Osteoblast (primary cell): Measurements from ENCODE around the gene MAN1C1. TPM values are rescaled to one million over a fixed set of nuclear protein-coding genes. Genes with fewer than 3 reads are reported as not detected.

Experiments used
- DNase-seq: peaks from one replicate; pipeline ENCODE4 v3.0.0; 2011; ENCODE audit warnings: low spot score, mixed read lengths; ENCODE audit not compliant: insufficient read length; ENCODE audit errors: missing footprints
- H2AFZ ChIP-seq: 2 replicates; pipeline ENCODE4 v1.6.0; 2011; ENCODE audit warnings: mild to moderate bottlenecking, low read length
- H3K27ac ChIP-seq: 2 replicates; pipeline ENCODE4 v1.5.1; 2011; ENCODE audit warnings: mild to moderate bottlenecking, low read depth, low read length, moderate library complexity
- H3K27me3 ChIP-seq: 2 replicates; pipeline ENCODE4 v1.6.0; 2012; ENCODE audit warnings: mild to moderate bottlenecking, control low read depth, inconsistent platforms, low read length, moderate library complexity; ENCODE audit not compliant: insufficient read depth
- H3K36me3 ChIP-seq: 2 replicates; pipeline ENCODE4 v1.5.1; 2011; ENCODE audit warnings: mild to moderate bottlenecking, low read length, control low read depth, moderate library complexity; ENCODE audit not compliant: insufficient read depth
- H3K4me1 ChIP-seq: 2 replicates; pipeline ENCODE4 v1.5.1; 2011; ENCODE audit warnings: mild to moderate bottlenecking, low read length, control low read depth, moderate library complexity; ENCODE audit not compliant: insufficient read depth
- H3K4me2 ChIP-seq: 2 replicates; pipeline ENCODE4 v1.6.0; 2011; ENCODE audit warnings: mild to moderate bottlenecking, low read length; ENCODE audit not compliant: insufficient read depth
- H3K4me3 ChIP-seq: fragments of 200-600 bp; sonication (generic); 3 replicates; pipeline ENCODE4 v1.5.1; 2012; ENCODE audit warnings: mild to moderate bottlenecking, low read length, inconsistent platforms; ENCODE audit not compliant: insufficient read depth
- H3K79me2 ChIP-seq: 2 replicates; pipeline ENCODE4 v1.6.0; 2012; ENCODE audit warnings: mild to moderate bottlenecking, low read length, control low read depth, inconsistent platforms; ENCODE audit not compliant: insufficient read depth
- H3K9me3 ChIP-seq: 2 replicates; pipeline ENCODE4 v1.5.1; 2011; ENCODE audit warnings: low read depth, low read length, control low read depth
- H4K20me1 ChIP-seq: 2 replicates; pipeline ENCODE4 v1.6.0; 2012; ENCODE audit warnings: mild to moderate bottlenecking, low read length, control low read depth; ENCODE audit not compliant: insufficient read depth
- CTCF ChIP-seq: IDR thresholded peaks from 2 replicates; pipeline ENCODE4 v1.5.1; 2011; ENCODE audit warnings: mild to moderate bottlenecking, low read depth, low read length, moderate library complexity; ENCODE audit errors: extremely low read depth
- total RNA-seq: library from RNA; depleted of rRNA; stranded (reverse); fragments of >200 nt; gene quantifications from 2 replicates; pipeline ENCODE4 v1.2.3, GENCODE V29; 2012

MAN1C1 gene
- total RNA-seq, 1 donor: 16.3 TPM

GRCh38 chr1:25766721-25767436 is 150.3 kb downstream of the MAN1C1 start:
- Histone ChIP-seq H3K27ac (no peak overlapping the region), H3K4me2 (no peak overlapping the region), H3K36me3 (no peaks in the 10 kb centered on the region), H3K4me3 (no peak overlapping the region), H2AFZ (no peak overlapping the region), H3K4me1 (no peaks in the 10 kb centered on the region), H3K27me3 (no peaks in the 10 kb centered on the region), H4K20me1 (no peaks in the 10 kb centered on the region), H3K79me2 (no peaks in the 10 kb centered on the region), H3K9me3 (no peaks in the 10 kb centered on the region)
- no peak for TF ChIP-seq CTCF
- peak; percentile 57 for DNase-seq

DNA sequence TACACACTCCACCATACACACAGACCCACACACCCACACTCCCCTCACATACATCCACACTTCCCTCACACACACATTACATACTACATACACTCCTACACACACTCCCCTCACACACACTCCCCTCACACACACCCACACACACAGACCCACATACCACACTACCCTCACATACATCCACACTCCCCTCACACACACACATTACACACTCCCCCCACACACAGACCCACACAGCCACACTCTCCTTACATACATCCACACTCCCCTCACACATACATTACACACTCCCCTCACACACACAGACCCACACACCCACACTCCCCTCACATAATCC is 150.8 kb downstream of the MAN1C1 start:
- Histone ChIP-seq H3K4me1 (no peaks in the 10 kb centered on the region), H4K20me1 (no peaks in the 10 kb centered on the region), H3K27me3 (no peaks in the 10 kb centered on the region), H3K79me2 (no peaks in the 10 kb centered on the region), H3K4me2 (no peak overlapping the region), H3K9me3 (no peaks in the 10 kb centered on the region), H3K27ac (no peak overlapping the region), H3K4me3 (no peak overlapping the region), H2AFZ (no peak overlapping the region), H3K36me3 (no peaks in the 10 kb centered on the region)
- DNase-seq: peak; percentile 58
- TF ChIP-seq CTCF: no peak

- TF ChIP-seq CTCF: no peak
- Histone ChIP-seq H4K20me1 (no peaks in the 10 kb centered on the region), H2AFZ (no peak overlapping the region), H3K4me1 (no peaks in the 10 kb centered on the region), H3K79me2 (no peaks in the 10 kb centered on the region), H3K9me3 (no peaks in the 10 kb centered on the region), H3K27ac (no peak overlapping the region), H3K27me3 (no peaks in the 10 kb centered on the region), H3K4me3 (no peak overlapping the region), H3K36me3 (no peaks in the 10 kb centered on the region), H3K4me2 (no peak overlapping the region)
- DNase-seq: no peak
Measured at GRCh38 chr1:25768999-25769398, 152.4 kb downstream of the MAN1C1 start.

DNA sequence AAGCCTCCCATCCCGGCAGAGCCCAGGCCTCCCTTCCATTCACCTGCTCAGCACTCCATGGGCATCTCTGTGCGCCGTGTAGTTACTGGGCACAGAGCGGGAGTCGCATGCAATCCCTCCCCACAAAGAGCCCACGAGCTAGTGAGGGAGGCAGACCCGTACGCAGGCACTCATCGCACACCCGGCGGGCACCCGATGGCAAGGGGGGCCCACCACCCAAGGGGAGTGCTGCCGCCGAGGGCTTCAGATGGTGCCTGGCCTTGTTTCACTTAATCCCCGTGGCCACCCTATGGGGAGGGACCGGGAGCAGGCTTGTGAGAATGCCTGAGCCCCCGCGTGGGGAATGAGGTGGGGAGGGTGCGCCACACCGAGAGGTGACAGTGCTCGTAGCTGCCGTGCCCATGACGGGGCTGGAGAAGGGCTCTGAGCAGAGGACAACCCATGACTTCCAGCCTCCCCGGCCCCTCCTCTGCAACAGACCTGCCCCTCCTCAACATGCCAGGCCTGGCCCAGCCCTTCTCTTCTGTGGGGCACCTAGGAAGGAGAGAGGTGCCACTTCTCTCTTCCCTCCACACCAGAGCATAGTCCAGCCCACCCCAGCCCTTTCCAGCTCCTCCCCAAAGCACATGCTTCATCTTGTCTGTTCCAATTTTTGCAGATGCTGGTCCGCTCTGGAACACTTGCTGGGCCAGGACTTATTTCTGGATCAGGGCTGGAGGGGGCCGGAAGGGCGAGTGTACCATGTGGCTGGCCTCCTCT is 153.2 kb downstream of the MAN1C1 start:
- H3K36me3 ChIP-seq: no peaks in the 10 kb centered on the region
- no peak overlapping the region for H3K4me3 ChIP-seq
- H3K4me2 ChIP-seq: no peak overlapping the region
- H3K9me3 ChIP-seq: no peaks in the 10 kb centered on the region
- no peak overlapping the region for H2AFZ ChIP-seq
- H3K79me2 ChIP-seq: no peaks in the 10 kb centered on the region
- H4K20me1 ChIP-seq: no peaks in the 10 kb centered on the region
- H3K27ac ChIP-seq: no peak overlapping the region
- peak; percentile 72 for DNase-seq
- H3K4me1 ChIP-seq: no peaks in the 10 kb centered on the region
- no peaks in the 10 kb centered on the region for H3K27me3 ChIP-seq
- TF ChIP-seq CTCF: no peak
